ENCODE data around the gene TNS1.
"Not testable (repeated sequence)": the region's sequence is repeated elsewhere in the genome, so short reads cannot be mapped to it uniquely, and the experiment has no call there.

TNS1 gene

GRCh38 chr2:217792626-217793527 is 209.9 kb downstream of the TNS1 start:
- in situ Hi-C loops (cut with MboI; ENCODE audit: low sequenced_read_pairs): loop anchor here (5.0 kb wide), 2 partner anchors 94 to 194 kb away; no protein-coding TSS in a partner anchor

GRCh38 chr2:217791551-217791950 is 211.2 kb downstream of the TNS1 start:
- in situ Hi-C loops (cut with MboI; ENCODE audit: low sequenced_read_pairs): loop anchor here (5.0 kb wide), 2 partner anchors 96 to 196 kb away; no protein-coding TSS in a partner anchor

GRCh38 chr2:217790681-217791392 is 212.0 kb downstream of the TNS1 start:
- in situ Hi-C loops (cut with MboI; ENCODE audit: low sequenced_read_pairs): loop anchor here (5.0 kb wide), 2 partner anchors 96 to 196 kb away; no protein-coding TSS in a partner anchor

GRCh38 chr2:217790195-217790594 is 212.6 kb downstream of the TNS1 start:
- in situ Hi-C loops (cut with MboI; ENCODE audit: low sequenced_read_pairs): loop anchor here (5.0 kb wide), 2 partner anchors 97 to 197 kb away; no protein-coding TSS in a partner anchor

- in situ Hi-C loops (cut with MboI; ENCODE audit: low sequenced_read_pairs): loop anchor here (5.0 kb wide), 2 partner anchors 98 to 198 kb away; no protein-coding TSS in a partner anchor
Observed at GRCh38 chr2:217789736-217790181, 213.0 kb downstream of the TNS1 start.

- in situ Hi-C loops (cut with MboI; ENCODE audit: low sequenced_read_pairs): no loop called here
Observed at GRCh38 chr2:217789003-217789735, 213.6 kb downstream of the TNS1 start.

GRCh38 chr2:217788669-217789002 is 214.2 kb downstream of the TNS1 start:
- in situ Hi-C loops (cut with MboI; ENCODE audit: low sequenced_read_pairs): no loop called here

- in situ Hi-C loops (cut with MboI; ENCODE audit: low sequenced_read_pairs): no loop called here
Observed at GRCh38 chr2:217787160-217787877, 215.5 kb downstream of the TNS1 start.

GRCh38 chr2:217786560-217786959 is 216.2 kb downstream of the TNS1 start:
- in situ Hi-C loops (cut with MboI; ENCODE audit: low sequenced_read_pairs): not testable (repeated sequence)

- in situ Hi-C loops (cut with MboI; ENCODE audit: low sequenced_read_pairs): no loop called here
Observed at GRCh38 chr2:217785544-217786045, 217.2 kb downstream of the TNS1 start.

GRCh38 chr2:217784996-217785543 is 217.7 kb downstream of the TNS1 start:
- in situ Hi-C loops (cut with MboI; ENCODE audit: low sequenced_read_pairs): no loop called here

- in situ Hi-C loops (cut with MboI; ENCODE audit: low sequenced_read_pairs): no loop called here
Observed at GRCh38 chr2:217783243-217783642, 219.6 kb downstream of the TNS1 start.

- in situ Hi-C loops (cut with MboI; ENCODE audit: low sequenced_read_pairs): no loop called here
Observed at GRCh38 chr2:217777906-217778305, 224.9 kb downstream of the TNS1 start.

- in situ Hi-C loops (cut with MboI; ENCODE audit: low sequenced_read_pairs): no loop called here
Observed at GRCh38 chr2:217776631-217777030, 226.2 kb downstream of the TNS1 start.

GRCh38 chr2:217775920-217776503 is 226.8 kb downstream of the TNS1 start:
- in situ Hi-C loops (cut with MboI; ENCODE audit: low sequenced_read_pairs): no loop called here

- in situ Hi-C loops (cut with MboI; ENCODE audit: low sequenced_read_pairs): no loop called here
Observed at GRCh38 chr2:217774232-217774631, 228.6 kb downstream of the TNS1 start.

- in situ Hi-C loops (cut with MboI; ENCODE audit: low sequenced_read_pairs): no loop called here
Observed at GRCh38 chr2:217773539-217773938, 229.3 kb downstream of the TNS1 start.

GRCh38 chr2:217766356-217766755 is 236.4 kb downstream of the TNS1 start:
- in situ Hi-C loops (cut with MboI; ENCODE audit: low sequenced_read_pairs): no loop called here

GRCh38 chr2:217761645-217762277 is 241.0 kb downstream of the TNS1 start:
- in situ Hi-C loops (cut with MboI; ENCODE audit: low sequenced_read_pairs): no loop called here
